HG03442 (cell line): ENCODE data around the gene CPPED1.
"Not testable (repeated sequence)": the region's sequence is repeated elsewhere in the genome, so short reads cannot be mapped to it uniquely, and the experiment has no call there.

ENCODE experiments used
- ATAC-seq: cut with Tn5 transposase; IDR thresholded peaks from one replicate; pipeline ENCODE4 v1.9.1; 2021; ENCODE audit warnings: mild to moderate bottlenecking, moderate library complexity; ENCODE audit not compliant: unreplicated experiment

The CPPED1 gene, protein sequence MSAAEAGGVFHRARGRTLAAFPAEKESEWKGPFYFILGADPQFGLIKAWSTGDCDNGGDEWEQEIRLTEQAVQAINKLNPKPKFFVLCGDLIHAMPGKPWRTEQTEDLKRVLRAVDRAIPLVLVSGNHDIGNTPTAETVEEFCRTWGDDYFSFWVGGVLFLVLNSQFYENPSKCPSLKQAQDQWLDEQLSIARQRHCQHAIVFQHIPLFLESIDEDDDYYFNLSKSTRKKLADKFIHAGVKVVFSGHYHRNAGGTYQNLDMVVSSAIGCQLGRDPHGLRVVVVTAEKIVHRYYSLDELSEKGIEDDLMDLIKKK

DNA sequence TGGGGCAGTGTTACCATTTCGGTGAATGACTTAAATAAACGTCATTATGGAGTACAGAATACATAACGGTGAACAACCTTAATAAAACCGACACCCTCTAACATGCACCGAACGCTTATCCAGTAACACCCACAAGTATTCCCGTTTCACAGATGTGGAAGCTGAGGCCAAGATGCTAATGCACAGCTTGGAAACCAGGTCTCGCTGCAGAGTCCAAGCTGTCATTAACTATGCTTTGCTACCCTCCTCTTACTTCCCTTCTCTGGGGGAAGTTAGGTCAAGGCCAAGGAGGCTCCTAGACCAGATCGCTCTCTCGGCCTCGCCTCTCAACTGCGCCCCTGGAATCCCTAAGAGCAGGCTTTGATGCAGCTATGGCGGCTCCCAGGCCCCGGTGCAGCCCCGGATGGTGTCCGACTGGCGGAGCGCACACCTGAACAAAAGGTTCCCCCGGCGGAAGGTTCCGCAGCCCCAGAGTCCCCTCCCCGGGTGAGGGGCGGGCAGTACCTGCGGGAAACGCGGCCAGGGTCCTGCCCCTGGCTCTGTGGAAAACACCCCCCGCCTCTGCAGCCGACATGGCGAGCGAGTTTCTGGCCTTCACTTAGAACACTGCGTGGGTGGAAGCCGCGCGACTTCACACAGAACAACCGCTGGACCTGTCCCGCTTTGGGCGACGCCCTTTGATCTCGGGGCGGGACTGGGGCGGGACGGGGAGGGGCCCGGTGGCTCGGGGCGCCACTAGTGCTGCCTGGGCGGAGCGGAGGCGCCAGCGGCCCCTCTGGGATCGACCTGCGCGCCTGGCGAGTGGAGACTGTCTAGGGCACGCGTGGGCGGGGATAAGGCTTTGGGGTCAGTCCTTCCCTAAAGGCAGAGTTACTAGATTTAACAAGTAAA, at the start of gene CPPED1:
TSS of gene CPPED1 (minus strand) at position 685 of the 891 bp plus-strand sequence. CDS start at position 574, 111 bp downstream.
- ATAC-seq, result peak; percentile 79

DNA sequence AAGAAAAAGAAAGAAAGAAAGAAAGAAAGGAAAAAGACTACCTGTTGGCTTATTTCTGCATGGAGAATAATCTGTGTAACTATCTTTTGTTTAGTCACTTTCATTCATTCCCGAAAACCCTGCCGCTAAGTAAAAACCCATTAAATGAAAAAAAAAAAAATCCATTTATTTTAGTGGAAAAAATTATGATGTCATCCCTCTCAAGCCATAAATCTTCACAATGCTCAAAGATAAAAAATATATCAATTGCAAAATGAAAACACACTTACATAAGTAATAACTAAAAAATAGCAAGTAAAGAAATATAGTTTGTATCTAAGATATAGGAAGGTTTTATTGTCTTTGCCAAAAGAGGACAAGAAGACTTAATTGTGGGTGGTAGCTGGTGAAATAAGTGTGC, 46.5 kb upstream of the CPPED1 start:
- no peak for ATAC-seq

DNA sequence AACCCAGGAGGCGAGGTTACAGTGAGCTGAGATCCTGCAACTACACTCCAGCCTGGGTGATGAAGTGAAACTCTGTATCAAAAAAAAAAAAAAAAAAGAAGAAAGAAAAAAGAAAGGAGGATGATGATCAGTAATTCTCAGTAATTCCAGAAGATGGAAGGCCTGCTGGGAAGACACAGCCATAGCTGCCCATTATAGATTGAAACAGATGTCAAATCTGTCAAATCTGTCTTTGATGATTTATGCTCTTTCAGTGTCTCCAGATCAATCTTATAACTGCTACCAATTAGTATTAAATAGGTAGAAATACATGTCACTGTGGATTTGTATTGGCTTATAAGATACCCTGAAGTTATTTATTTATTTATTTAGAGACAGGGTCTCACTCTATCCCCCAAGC, 42.9 kb upstream of the CPPED1 start:
- no peak for ATAC-seq

DNA sequence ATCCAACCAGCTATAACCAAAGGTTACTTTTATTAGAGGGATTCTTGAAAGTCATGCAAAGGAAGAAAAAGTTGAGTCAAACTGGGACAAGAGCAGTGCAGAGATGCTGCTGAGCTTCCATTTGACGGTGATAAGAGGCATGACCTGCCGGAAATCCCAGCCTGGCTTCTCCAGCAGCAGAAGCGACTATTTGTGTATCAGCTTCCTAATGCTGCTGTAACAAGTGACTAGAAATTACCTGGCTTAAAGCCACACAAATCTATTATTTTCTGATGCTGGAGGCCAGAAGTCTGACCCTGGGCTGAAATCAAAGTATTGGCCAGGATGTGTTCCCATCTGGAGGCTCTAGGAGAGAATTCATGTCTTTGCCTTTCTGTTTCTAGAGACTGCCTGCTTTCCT, 41.6 kb upstream of the CPPED1 start:
- ATAC-seq, result no peak

DNA sequence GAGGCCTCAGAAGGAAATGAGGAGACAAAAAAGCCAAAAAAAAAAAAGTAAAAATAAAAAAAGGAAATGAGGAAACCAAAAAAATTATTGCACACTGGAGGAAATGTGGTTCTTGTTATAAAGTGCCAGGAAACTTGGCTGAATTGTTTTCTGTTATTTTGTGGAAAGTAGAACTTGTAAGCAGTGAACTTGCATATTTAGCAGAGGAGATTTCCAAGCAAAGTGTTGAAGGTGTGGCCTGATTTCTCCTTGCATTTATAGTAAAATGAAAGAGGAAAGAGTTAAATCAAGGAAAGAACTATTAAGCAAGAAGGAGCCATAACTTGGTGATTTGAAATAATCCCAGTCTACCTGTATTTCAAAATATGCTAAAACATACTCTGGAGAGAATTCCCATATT, 34.1 kb upstream of the CPPED1 start:
- ATAC-seq, result no peak

DNA sequence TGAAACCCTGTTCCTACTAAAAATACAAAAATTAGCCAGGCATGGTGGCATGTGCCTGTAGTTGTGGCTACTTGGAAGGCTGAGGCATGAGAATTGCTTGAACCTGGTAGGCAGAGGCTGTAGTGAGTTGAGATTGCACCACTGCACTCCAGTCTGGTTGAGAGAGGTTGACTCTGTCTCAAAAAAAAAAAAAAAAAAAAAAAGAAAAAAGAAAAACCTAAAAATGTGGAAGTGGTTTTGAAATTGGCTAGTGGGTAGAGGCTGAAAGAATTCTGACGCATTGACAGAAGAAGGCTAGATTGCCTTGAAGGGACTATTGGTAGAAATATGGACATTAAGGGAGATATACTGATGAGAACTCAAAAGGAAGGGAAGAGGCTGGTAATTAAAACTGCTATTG, 33.6 kb upstream of the CPPED1 start:
- no peak for ATAC-seq

DNA sequence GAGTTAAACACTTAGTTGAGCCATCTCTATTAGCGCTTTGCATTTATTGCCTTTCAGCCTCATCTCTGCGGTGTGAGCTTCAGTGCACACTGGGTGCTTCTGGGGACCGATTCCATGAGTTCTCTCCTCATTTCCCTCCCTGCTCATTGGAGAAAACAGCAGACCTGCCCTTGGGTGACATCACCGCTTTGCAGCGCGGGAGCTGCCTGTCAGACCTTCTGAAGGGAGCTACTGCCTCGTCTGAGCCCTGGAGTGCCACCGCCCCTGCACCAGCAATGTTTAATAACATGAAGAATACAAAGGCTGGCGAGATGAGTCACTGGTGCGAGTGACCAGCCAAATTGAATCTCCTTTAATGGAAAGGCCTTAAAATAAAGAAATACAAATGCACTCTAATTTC, 30.2 kb upstream of the CPPED1 start:
- no peak for ATAC-seq

DNA sequence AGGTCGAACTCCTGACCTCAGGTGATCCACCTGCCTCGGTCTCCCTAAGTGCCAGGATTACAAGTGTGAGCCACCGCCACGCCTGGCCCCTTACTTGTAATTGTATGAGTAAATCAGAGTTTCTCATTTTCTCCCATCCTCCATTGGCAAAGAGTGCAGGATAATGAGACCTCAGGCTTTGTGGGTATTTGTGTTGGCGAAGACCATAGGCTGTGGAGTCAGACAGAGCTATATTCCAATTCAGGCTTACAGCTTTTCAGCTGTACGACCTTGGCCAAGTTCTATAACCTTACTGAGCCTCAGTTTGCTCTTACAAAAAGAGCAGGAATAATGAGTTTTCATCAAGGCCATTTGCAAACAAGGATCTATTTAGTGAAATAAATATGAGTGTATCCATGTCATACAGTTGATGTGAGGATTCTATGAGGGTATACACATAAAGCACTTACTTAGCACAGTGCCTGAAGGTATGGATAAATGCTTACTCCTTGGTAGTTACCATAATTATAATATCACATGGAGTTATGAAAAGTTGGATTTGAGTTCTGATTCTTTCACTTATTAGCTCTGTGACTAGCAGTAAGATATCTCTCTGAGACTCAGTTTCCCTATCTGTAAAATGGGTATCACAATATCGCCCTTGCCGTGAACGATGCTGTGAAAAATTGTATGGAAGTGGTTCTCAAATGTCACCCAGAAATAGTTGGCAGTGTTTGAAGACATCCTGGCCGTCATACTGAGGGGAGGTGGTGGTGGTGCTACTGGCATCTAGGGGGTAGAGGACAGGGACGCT, 25.6 kb upstream of the CPPED1 start:
- no peak for ATAC-seq

DNA sequence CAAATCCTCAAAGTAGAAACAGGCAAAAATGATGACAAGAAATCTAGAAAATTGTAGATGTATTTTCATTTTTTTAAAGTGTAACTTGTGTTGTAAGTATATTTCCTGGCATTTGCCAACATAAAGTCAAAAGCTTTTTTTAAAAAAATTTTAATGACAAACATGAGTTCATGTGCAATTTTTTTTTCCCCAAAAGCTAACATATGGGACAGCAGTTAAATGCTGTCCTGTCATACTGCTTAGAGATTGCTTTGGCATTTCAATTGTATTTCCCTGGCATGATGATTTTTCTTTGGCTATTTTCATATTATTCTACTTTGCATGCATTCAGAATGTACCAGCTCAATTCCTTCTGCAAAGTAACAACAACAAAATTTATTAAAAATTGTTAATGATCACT, 24.5 kb upstream of the CPPED1 start:
- no peak for ATAC-seq

DNA sequence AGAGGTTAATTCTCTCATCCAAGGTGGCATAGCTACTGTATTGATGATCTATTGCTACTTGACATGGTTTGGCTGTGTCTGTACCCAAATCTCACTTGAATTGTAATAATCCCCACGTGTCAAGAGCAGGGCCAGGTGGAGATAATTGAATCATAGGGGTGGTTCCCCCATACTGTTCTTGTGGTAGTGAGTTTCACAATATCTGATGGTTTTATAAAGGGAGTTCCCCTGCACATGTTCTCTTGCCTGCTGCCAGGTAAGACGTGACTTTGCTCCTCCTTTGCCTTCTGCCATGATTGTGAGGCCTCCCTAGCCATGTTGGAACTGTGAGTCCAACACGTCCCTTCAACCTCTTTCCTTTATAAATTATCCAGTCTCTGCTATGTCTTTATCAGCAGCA, 22.9 kb upstream of the CPPED1 start:
- ATAC-seq, result no peak

DNA sequence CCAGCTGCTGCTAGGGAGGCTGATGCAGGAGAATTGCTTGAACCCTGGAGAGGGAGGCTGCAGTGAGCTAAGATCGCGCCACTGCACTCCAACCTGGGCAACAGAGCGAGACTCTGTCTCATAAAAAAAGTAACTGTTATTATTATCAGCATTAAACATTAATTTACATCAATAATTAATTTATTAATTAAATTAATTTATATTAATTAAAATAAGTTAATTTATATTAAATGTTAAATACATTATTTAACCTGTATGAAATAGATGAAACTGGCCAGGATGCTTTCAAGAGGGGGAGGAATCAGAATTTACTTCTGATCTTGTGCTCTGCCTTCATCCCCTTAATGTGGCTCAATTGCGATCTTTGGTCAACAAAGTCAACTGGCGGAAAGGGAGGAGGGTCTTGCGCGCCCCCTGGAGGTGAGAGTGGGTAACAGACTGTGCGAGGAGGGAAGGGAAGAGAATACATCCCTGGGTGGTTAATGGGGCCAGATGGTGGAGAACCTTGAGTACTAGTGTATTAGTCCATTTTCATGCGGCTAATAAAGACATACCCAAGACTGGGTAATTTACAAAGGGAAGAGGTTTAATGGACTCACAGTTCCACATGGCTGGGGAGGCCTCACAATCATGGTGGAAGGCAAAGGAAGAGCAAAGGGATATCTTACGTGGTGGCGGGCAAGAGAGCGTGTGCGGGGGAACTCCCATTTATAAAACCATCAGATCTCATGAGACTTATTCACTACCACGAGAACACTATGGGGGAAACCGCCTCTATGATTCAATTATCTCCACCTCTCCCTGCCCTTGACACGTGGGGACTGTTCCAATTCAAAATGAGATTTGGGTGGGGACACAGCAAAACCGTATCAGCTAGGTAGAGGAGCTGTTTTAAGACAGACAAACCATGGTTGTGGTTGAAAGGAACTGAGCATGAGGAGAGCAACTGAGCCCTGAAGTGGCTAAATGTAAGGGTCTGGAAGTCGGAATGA, 15.7 kb upstream of the CPPED1 start:
- ATAC-seq, result no peak

DNA sequence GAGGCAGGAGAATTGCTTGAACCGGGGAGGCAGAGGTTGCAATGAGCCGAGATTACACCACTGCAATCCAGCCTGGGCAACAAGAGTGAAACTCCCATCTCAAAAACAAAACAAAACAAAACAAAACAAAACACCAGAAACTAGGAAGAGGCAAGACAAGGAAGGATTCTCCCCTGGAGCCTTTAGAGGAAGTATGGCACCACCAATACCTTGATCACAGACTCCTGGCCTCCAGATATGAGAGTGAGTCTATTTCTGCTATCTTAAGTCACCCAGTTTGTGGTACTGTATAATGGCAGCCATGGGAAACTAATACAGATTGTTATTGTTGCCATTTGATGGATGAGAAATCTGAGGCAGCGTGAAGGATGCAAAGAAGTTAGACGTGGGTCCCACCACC, 14.6 kb upstream of the CPPED1 start:
- no peak for ATAC-seq

DNA sequence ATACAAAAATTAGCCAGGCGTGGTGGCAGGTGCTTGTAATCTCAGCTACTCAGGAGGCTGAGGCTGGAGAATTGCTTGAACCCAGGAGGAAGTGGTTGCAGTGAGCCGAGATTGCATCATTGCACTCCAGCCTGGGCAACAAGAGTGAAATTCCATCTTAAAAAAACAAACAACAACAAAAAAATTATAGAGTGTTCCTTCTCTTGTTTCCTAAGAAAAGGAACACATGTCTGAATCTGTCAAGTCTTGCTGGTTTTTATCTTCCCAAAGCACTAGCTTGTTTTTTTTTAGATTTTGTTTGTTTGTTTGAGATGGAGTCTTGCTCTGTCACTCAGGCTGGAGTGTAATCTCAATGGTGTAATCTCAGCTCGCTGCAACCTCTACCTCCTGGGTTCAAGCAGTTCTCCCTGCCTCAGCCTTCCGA, 13.1 kb upstream of the CPPED1 start:
- ATAC-seq, result not testable (repeated sequence)

DNA sequence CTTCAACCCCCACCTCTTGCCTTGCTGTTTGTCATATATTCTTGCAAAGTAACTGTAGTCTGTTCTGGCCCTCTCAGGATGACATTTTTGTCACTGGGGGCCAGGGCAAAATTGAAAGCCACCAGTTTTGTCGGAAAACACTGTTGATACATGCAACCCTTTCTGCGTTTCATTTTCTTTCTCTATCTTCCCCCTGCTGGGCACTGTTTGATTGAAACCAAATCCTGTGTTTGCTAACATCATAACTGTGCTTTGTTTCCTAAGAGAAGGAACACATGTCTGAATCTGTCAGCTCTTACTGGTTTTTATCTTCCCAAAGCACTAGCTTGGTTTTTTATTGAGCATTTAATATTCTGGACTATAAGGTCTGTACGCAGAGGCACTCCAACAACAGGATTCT, 11.7 kb upstream of the CPPED1 start:
- ATAC-seq, result no peak

DNA sequence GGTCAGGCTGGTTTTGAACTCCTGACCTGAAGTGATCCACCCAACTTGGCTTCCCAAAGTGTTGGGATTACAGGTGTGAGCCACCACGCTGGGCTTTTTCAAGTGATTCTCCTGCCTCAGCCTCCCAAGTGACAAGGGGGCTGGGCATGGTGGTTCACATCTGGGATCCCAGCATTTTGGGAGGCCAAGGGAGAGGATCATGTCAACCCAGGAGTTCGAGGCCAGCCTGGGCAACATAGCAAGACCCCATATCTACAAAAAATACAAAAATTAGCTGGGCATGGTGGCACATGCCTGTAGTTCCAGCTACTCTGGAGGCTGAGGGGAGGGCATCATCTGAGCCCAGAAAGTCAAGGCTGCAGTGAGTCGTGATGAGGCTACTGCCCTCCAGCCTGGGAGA, 10.0 kb upstream of the CPPED1 start:
- ATAC-seq, result not testable (repeated sequence)

DNA sequence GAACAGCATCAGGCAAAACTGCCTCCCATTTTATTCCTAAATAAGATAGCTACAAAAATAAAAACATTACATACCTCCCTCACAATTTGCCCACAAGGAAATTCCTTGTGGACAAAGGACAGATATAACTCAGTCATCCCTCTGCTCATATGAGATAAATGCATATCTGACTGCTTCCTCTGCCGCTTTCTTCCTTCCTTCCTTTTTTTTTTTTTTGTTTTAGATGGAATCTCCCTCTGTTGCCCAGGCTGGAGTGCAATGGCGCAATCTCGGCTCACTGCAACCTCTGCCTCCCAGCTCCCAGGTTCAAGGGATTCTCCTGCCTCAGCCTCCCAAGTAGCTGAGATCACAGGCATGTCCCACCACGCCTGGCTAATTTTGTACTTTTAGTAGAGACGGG, 9.6 kb upstream of the CPPED1 start:
- ATAC-seq, result not testable (repeated sequence)

DNA sequence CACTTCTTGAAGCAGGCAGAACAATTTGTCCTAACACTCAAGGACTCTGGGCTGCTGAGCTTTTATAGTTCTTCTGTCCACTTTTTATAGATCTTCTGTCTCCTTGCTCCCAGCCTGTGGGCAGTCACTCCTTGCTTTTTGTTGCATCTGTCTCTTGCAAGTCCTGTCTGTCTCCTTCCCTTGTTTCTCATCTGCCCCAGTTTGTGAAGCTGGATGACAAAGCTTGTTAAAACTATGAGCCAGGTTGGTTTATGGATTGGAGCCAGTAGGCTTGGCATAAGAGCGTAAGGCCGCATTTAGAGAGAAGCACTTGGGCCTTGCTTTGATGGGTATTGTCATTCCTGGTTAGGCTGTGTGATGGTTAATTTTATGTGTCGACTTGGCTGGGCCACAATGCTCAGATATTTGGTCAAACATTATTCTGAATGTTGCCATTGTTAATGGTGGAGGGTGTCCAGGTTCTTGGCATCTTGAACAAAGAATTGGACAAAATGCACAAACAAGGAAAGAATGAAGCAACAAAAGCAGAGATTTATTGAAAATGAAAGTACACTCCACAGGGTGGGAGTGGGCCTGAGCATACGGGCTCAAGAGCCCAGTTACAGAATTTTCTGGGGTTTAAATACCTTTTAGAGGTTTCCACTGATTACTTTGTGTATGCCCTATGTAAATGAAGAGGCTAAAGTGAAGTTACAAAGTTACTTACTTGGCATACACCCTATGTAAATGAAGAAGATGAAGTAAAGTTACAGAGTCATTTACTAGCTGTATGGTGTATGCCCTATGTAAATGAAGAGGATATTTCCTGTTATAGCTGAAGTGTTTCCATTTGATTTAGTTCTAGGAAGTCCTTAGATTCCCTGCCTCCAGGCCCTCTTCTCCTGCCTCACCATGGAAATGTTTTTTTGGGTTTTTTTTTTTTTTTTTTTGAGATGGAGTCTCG, 8.0 kb upstream of the CPPED1 start:
- ATAC-seq, result no peak

DNA sequence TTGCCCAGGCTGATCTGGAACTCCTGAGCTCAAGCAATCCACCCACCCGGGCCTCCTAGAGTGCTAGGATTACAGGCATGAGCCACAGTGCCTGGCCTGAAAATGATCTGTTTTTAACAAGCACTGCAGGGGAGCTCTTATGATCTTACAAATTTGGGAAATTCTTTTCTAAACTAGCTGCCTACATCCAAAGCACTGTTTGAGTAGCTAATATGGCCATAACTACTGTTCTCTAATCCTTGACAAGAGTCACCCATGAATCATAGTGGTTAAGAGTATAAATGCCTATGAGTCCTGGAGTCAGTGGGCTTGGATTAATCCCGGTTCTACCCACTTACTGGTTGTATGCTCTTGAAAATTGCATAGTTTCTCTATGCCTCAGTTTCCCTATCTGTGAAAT, 1.4 kb upstream of the CPPED1 start:
- no peak for ATAC-seq

DNA sequence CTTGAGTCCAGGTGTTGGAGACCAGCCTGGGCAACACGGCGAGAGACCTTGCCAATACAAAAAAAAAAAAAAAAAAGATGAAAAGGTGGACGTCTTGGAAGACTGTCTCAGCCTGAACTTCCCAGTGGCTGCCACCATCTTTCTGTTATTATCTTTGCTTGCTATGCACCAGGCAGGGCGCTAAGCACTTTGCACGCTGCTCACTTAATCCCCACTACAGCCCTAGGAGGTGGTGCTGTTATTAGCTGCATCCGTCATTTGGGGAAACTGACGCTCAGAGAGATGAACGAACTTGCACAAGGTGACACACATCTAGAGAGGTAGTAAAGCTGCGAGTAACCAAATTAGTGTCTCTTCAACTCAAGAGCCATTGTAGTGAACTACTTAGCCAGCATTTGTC, 708 bp upstream of the CPPED1 start:
- no peak for ATAC-seq
